Measurements from ENCODE around the gene THAP2. TPM values are rescaled to one million over a fixed set of nuclear protein-coding genes. Genes with fewer than 3 reads are reported as not detected.

Gene THAP2
- total RNA-seq, 1 donor from 2014 or later: 4.9 TPM

GRCh38 chr12:71627438-71628002, 36.6 kb upstream of the THAP2 start:
- DNase-seq (no peak), ATAC-seq (no peak)
- no peak overlapping the region for H3K27ac ChIP-seq
- no peak overlapping the region for H3K4me3 ChIP-seq
- no peaks in the 10 kb centered on the region for H3K27me3 ChIP-seq
- H3K36me3 ChIP-seq: peaks cover 99% of the 10 kb centered on the region
- H3K9me3 ChIP-seq: no peaks in the 10 kb centered on the region
- no peaks in the 10 kb centered on the region for H3K4me1 ChIP-seq
- intact Hi-C loops (cut with DNase I): no loop called here
- no peak for TF ChIP-seq CTCF (IDR thresholded peaks at IDR 0.05)

GRCh38 chr12:71636704-71637115, 27.4 kb upstream of the THAP2 start:
- no peaks in the 10 kb centered on the region for H3K27me3 ChIP-seq
- TF ChIP-seq CTCF (IDR thresholded peaks at IDR 0.05): peak; percentile 65
- H3K4me3 ChIP-seq: no peak overlapping the region
- peak; percentile 72 for ATAC-seq
- intact Hi-C loops (cut with DNase I): no loop called here
- H3K27ac ChIP-seq: no peak overlapping the region
- H3K36me3 ChIP-seq: peaks cover 99% of the 10 kb centered on the region
- no peaks in the 10 kb centered on the region for H3K9me3 ChIP-seq
- H3K4me1 ChIP-seq: no peaks in the 10 kb centered on the region
- DNase-seq: no peak

GRCh38 chr12:71638499-71638898, 25.6 kb upstream of the THAP2 start:
- intact Hi-C loops (cut with DNase I): no loop called here
- peaks cover 99% of the 10 kb centered on the region for H3K36me3 ChIP-seq
- no peak for ATAC-seq
- no peak for TF ChIP-seq CTCF (IDR thresholded peaks at IDR 0.05)
- H3K4me1 ChIP-seq: no peaks in the 10 kb centered on the region
- no peaks in the 10 kb centered on the region for H3K27me3 ChIP-seq
- no peak for DNase-seq
- no peaks in the 10 kb centered on the region for H3K9me3 ChIP-seq
- H3K27ac ChIP-seq: no peak overlapping the region
- no peak overlapping the region for H3K4me3 ChIP-seq

GRCh38 chr12:71639341-71639760, 24.8 kb upstream of the THAP2 start:
- H3K4me1 ChIP-seq: no peaks in the 10 kb centered on the region
- H3K9me3 ChIP-seq: no peaks in the 10 kb centered on the region
- H3K4me3 ChIP-seq: no peak overlapping the region
- peaks cover 99% of the 10 kb centered on the region for H3K36me3 ChIP-seq
- ATAC-seq (no peak), DNase-seq (no peak)
- no peak overlapping the region for H3K27ac ChIP-seq
- intact Hi-C loops (cut with DNase I): no loop called here
- no peak for TF ChIP-seq CTCF (IDR thresholded peaks at IDR 0.05)
- H3K27me3 ChIP-seq: no peaks in the 10 kb centered on the region

GRCh38 chr12:71640316-71640715, 23.8 kb upstream of the THAP2 start:
- Histone ChIP-seq H3K27me3 (no peaks in the 10 kb centered on the region), H3K4me1 (no peaks in the 10 kb centered on the region), H3K36me3 (peaks cover 99% of the 10 kb centered on the region), H3K9me3 (no peaks in the 10 kb centered on the region), H3K27ac (no peak overlapping the region), H3K4me3 (no peak overlapping the region)
- DNase-seq (no peak), ATAC-seq (no peak)
- intact Hi-C loops (cut with DNase I): no loop called here
- no peak for TF ChIP-seq CTCF (IDR thresholded peaks at IDR 0.05)

DNA sequence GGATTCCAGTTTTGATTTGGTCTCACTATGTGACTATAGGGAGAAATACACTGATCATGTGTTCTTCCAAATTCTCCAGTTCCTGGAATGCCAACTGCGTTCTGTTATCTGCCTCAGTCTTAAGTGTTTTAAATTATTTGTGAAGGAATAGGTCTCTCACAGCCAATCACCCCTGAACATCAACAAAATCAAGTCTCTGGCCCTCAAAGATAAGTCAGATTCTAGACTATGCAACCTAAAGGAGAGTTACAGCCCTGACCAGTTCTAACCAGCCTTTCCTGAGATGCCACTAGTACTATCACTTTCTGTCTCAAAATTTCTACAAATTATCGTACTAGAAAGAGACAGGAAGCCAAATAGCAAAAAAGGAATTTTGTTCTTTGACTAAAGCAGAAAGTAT, 22.7 kb upstream of the THAP2 start:
- H3K9me3 ChIP-seq: no peaks in the 10 kb centered on the region
- no peak overlapping the region for H3K4me3 ChIP-seq
- no peak for TF ChIP-seq CTCF (IDR thresholded peaks at IDR 0.05)
- H3K4me1 ChIP-seq: no peaks in the 10 kb centered on the region
- H3K27ac ChIP-seq: no peak overlapping the region
- DNase-seq: no peak
- intact Hi-C loops (cut with DNase I): no loop called here
- no peaks in the 10 kb centered on the region for H3K27me3 ChIP-seq
- peaks cover 99% of the 10 kb centered on the region for H3K36me3 ChIP-seq
- ATAC-seq: no peak

All from upper lobe of right lung (tissue), 1 donor.